Panc1 (cell line): ENCODE measurements around the gene ARHGEF37. TPM values are rescaled to one million over a fixed set of nuclear protein-coding genes. Genes with fewer than 3 reads are reported as not detected.

Source experiments
- ATAC-seq: fragments of 200-7000 bp; cut with Tn5 transposase; 2 replicates; pipeline ENCODE4 v1.9.1; 2020; ENCODE audit warnings: mild to moderate bottlenecking, moderate library complexity
- BruUV-seq: library from RNA; stranded (reverse); fragments of 400-500 nt; replicated peaks from 2 replicates; lab custom pipeline; 2021; lab: Mats Ljungman, UMichigan
- CTCF ChIA-PET: fragments of 300-600 bp; sonication (Branson Sonifier 250); formaldehyde crosslinking; loops from one replicate; lab custom pipeline; 2022; ENCODE audit warnings: antibody characterized with exemption; lab: Charles Lee
- POLR2A ChIA-PET: fragments of 300-600 bp; sonication (Branson Sonifier 250); formaldehyde crosslinking; loops from one replicate; lab custom pipeline; 2022; ENCODE audit warnings: antibody characterized with exemption; lab: Charles Lee
- DNase-seq: peaks from one replicate; pipeline ENCODE4 v3.0.0-alpha.2; 2010; ENCODE audit warnings: low read depth, low spot score
- H3K27ac ChIP-seq: 2 replicates; pipeline ENCODE4 v1.5.1; 2011; ENCODE audit warnings: mild to moderate bottlenecking, low read length, inconsistent platforms
- H3K27me3 ChIP-seq: fragments of 200-500 bp; sonication (Bioruptor generic); 2 replicates; pipeline ENCODE4 v1.6.0; 2014; ENCODE audit warnings: low read length, inconsistent platforms; ENCODE audit not compliant: control insufficient read depth, insufficient read depth
- H3K36me3 ChIP-seq: fragments of 200-500 bp; sonication (Bioruptor generic); 2 replicates; pipeline ENCODE4 v1.5.1; 2014; ENCODE audit warnings: inconsistent platforms, mild to moderate bottlenecking, low read length, moderate library complexity; ENCODE audit not compliant: control insufficient read depth, insufficient read depth
- H3K4me1 ChIP-seq: 2 replicates; pipeline ENCODE4 v1.5.1; 2011; ENCODE audit warnings: inconsistent platforms, mild to moderate bottlenecking, low read length, moderate library complexity; ENCODE audit not compliant: control insufficient read depth, insufficient read depth
- H3K4me3 ChIP-seq, 2 experiments: 2 replicates each; pipeline ENCODE4 v1.5.1; 2011 to 2012; ENCODE audit warnings: low read depth in 2 of 2, low read length in 2 of 2, mild to moderate bottlenecking in 2 of 2, inconsistent platforms in 1 of 2, moderate library complexity in 1 of 2
- H3K9me3 ChIP-seq: fragments of 200-500 bp; sonication (Bioruptor generic); 2 replicates; pipeline ENCODE4 v1.5.1; 2014; ENCODE audit warnings: low read depth, mild to moderate bottlenecking, inconsistent platforms, low read length, moderate library complexity; ENCODE audit not compliant: control insufficient read depth, insufficient read depth
- CTCF ChIP-seq: fragments of 450-650 bp; IDR thresholded peaks from 2 replicates; pipeline ENCODE4 v1.5.1; 2017; ENCODE audit warnings: mild to moderate bottlenecking
- POLR2AphosphoS5 ChIP-seq: IDR thresholded peaks from 2 replicates; pipeline ENCODE4 v1.6.1; 2012; ENCODE audit warnings: mild to moderate bottlenecking, low read depth, low read length, moderate library complexity
- REST ChIP-seq, 2 experiments: IDR thresholded peaks; 2 replicates each; pipeline ENCODE4 v1.6.1; 2011 to 2012; ENCODE audit warnings: low read depth in 2 of 2, control low read depth in 1 of 2, low read length in 1 of 2, mild to moderate bottlenecking in 1 of 2, moderate library complexity in 1 of 2; ENCODE audit not compliant: insufficient read depth in 1 of 2
- SIN3A ChIP-seq: IDR thresholded peaks from 2 replicates; pipeline ENCODE4 v1.6.1; 2012; ENCODE audit warnings: low read depth, mild to moderate bottlenecking, low read length, moderate library complexity, borderline replicate concordance; ENCODE audit not compliant: insufficient read depth
- TCF7L2 ChIP-seq: IDR thresholded peaks from 2 replicates; pipeline ENCODE4 v1.6.1; 2011; ENCODE audit warnings: mild to moderate bottlenecking, low read depth, low read length, inconsistent platforms
- in situ Hi-C: cut with HindIII; loops from 2 replicates; pipeline ENCODE4 v1.10.0; 2016; ENCODE audit warnings: low sequenced_read_pairs, low pct_unique_long_range_greater_than_20kb
- intact Hi-C: fragments of 100-400 bp; cut with micrococcal nuclease; formaldehyde crosslinking; loops from one replicate; pipeline ENCODE4 v1.10.0; 2022; ENCODE audit not compliant: unreplicated experiment
- total RNA-seq: library from RNA; stranded (reverse); gene quantifications from one replicate; pipeline ENCODE4 v1.2.1, GENCODE V29; 2021; ENCODE audit not compliant: unreplicated experiment

ARHGEF37 gene
- total RNA-seq, 1 experiment from 2014 or later = 3.2 TPM

GRCh38 chr5:149584121-149584520 lies 2.8 kb downstream of the ARHGEF37 start:
- Histone ChIP-seq H3K4me1 (peaks cover 17% of the 10 kb centered on the region), H3K27ac (peak overlapping the region; percentile 14; the same call in 1 of the 2 replicates), H3K9me3 (no peaks in the 10 kb centered on the region), H3K4me3 (no peak overlapping the region), H3K36me3 (no peaks in the 10 kb centered on the region), H3K27me3 (no peaks in the 10 kb centered on the region)
- BruUV-seq = no TSS peak
- ChIA-PET CTCF (no interaction called here), POLR2A (no interaction called here)
- DNase-seq = no peak
- TF ChIP-seq SIN3A (no peak), POLR2AphosphoS5 (no peak), REST (IDR thresholded peaks at IDR 0.05; ENCODE audit: insufficient read depth in 1 of 2, low read depth in 2 of 2, low read length in 1 of 2) (no peak), TCF7L2 (no peak)
- ATAC-seq = no peak
- intact Hi-C loops = no loop called here
- in situ Hi-C loops = no loop called here

- Histone ChIP-seq H3K9me3 (no peaks in the 10 kb centered on the region), H3K27ac (no peak overlapping the region), H3K4me1 (peaks cover 13% of the 10 kb centered on the region), H3K36me3 (no peaks in the 10 kb centered on the region), H3K27me3 (no peaks in the 10 kb centered on the region), H3K4me3 (no peak overlapping the region)
- intact Hi-C loops = no loop called here
- ChIA-PET CTCF (no interaction called here), POLR2A (no interaction called here)
- in situ Hi-C loops = no loop called here
- ATAC-seq (no peak), DNase-seq (no peak)
- BruUV-seq = no TSS peak
- TF ChIP-seq SIN3A (no peak), TCF7L2 (no peak), CTCF (no peak), REST (IDR thresholded peaks at IDR 0.05; ENCODE audit: insufficient read depth in 1 of 2, low read depth in 2 of 2, low read length in 1 of 2) (no peak), POLR2AphosphoS5 (no peak)
Measured at GRCh38 chr5:149585910-149586309, 4.6 kb downstream of the ARHGEF37 start.
